K562 (cell line): ENCODE measurements around the gene AGRN. TPM values are rescaled to one million over a fixed set of nuclear protein-coding genes. Genes with fewer than 3 reads are reported as not detected.
A peak's percentile ranks its signal among the peaks of the same experiment; 100 is the strongest.

Experiments used
- GTF2E2 ChIP-seq: fragments of 200-800 bp; sonication (Bioruptor generic); IDR thresholded peaks from 2 replicates; pipeline ENCODE4 v1.6.1; 2016; ENCODE audit warnings: missing genetic modification characterization, missing compliant biosample characterization
- KAT7 ChIP-seq: sonication (generic); formaldehyde crosslinking; IDR thresholded peaks from 2 replicates; pipeline ENCODE4 v1.8.0; 2022; ENCODE audit warnings: missing genetic modification reagents, mild to moderate bottlenecking, borderline replicate concordance
- KHSRP ChIP-seq: fragments of 450-650 bp; IDR thresholded peaks from 2 replicates; pipeline ENCODE4 v1.6.1; 2017
- MTA2 ChIP-seq: fragments of 450-650 bp; IDR thresholded peaks from 2 replicates; pipeline ENCODE4 v1.6.1; 2016; ENCODE audit warnings: low read depth
- RBM25 ChIP-seq: fragments of 200-400 bp; formaldehyde crosslinking; IDR thresholded peaks from 2 replicates; pipeline ENCODE4 v1.6.1; 2018; ENCODE audit warnings: low read length, low read depth, moderate library complexity; ENCODE audit not compliant: severe bottlenecking
- RBM34 ChIP-seq: fragments of 200-400 bp; formaldehyde crosslinking; IDR thresholded peaks from 2 replicates; pipeline ENCODE4 v1.6.1; 2018; ENCODE audit warnings: low read length, borderline replicate concordance; ENCODE audit not compliant: insufficient read depth
- SREBF1 ChIP-seq: fragments of 150-350 bp; IDR thresholded peaks from 2 replicates; pipeline ENCODE4 v1.6.1; 2014; ENCODE audit warnings: antibody characterized with exemption, low read depth, low read length, borderline replicate concordance
- TAF15 ChIP-seq: fragments of 200-400 bp; formaldehyde crosslinking; IDR thresholded peaks from 2 replicates; pipeline ENCODE4 v1.6.1; 2017; ENCODE audit warnings: mild to moderate bottlenecking, low read depth, low read length, moderate library complexity
- UBTF ChIP-seq, 2 experiments: IDR thresholded peaks; 2 replicates each; pipeline ENCODE4 v1.6.1; 2012; ENCODE audit warnings: improper control_type of control experiment in 2 of 2, low read depth in 2 of 2, low read length in 2 of 2, borderline replicate concordance in 1 of 2
- ZKSCAN1 ChIP-seq: fragments of 150-350 bp; IDR thresholded peaks from 2 replicates; pipeline ENCODE4 v1.6.1; 2016; ENCODE audit warnings: low read depth, low read length
- ZNF354B ChIP-seq: fragments of 250-450 bp; sonication (Bioruptor Pico); IDR thresholded peaks from 2 replicates; pipeline ENCODE4 v1.4.0; 2020
- polyA plus RNA-seq, 8 experiments: library from polyadenylated mRNA; depleted of rRNA in 4 of 8; stranded (reverse) in 5 of 8; unstranded in 3 of 8; fragments of >200 nt; fragmentation: Nextera tagmentation in 2 of 8; fragmentation: Illumina TruSeq in 1 of 8; extraction: Ambion mirVana in 2 of 8; extraction: Trizol in 1 of 8; gene quantifications; 2 replicates each; pipeline versions ENCODE4 v1.2.1 to v1.2.3, GENCODE V29; 2011 to 2014; ENCODE audit warnings: inconsistent platforms in 1 of 8, missing spikeins in 1 of 8
- total RNA-seq, 7 experiments: library from RNA; depleted of rRNA in 6 of 7; stranded (reverse); fragments of >200 nt in 6 of 7; fragmentation: Illumina TruSeq in 2 of 7; extraction: Trizol in 2 of 7; gene quantifications; 2 replicates each; pipeline versions ENCODE4 v1.2.1 to v1.2.3, GENCODE V29; 2011 to 2021; ENCODE audit warnings: low replicate concordance in 1 of 7
- TF ChIP-seq, protein P1 (sequence below): fragments of 450-650 bp; conservative IDR thresholded peaks from 2 replicates; pipeline ENCODE4 v1.6.1; 2016; ENCODE audit warnings: missing genetic modification characterization, low read depth, mild to moderate bottlenecking, control low read depth, missing compliant biosample characterization
- TF ChIP-seq, protein P2 (sequence below): fragments of 450-650 bp; formaldehyde crosslinking; IDR thresholded peaks from 2 replicates; pipeline ENCODE4 v1.4.0; 2020; ENCODE audit warnings: mild to moderate bottlenecking, moderate library complexity

AGRN gene
- total and polyA plus RNA-seq, 9 of the 15 experiments (the other 6 are each of a cell fraction or from before 2014, with no cell fraction given), result 0.04 to 111 (median 18.1) TPM

GRCh38 chr1:1058088-1058905, 38.4 kb downstream of the AGRN start (continued):
- TF ChIP-seq KHSRP (no peak), MTA2 (0 out of 2 replicates have a peak, but pooled peaks have one; percentile 13), UBTF (IDR thresholded peaks at IDR 0.05; ENCODE audit: borderline replicate concordance in 1 of 2, low read depth in 2 of 2, low read length in 2 of 2) (peak in 1 of 2 experiments; percentile 76; a peak in 1 of 4 replicates), KAT7 (CRISPR knock-in tag) (no peak), SREBF1 (no peak), RBM25 (no peak), TAF15 (no peak), ZKSCAN1 (no peak), ZNF354B (CRISPR knock-in tag) (no peak), RBM34 (no peak), GTF2E2 (no peak)
- TF ChIP-seq, protein P1, sequence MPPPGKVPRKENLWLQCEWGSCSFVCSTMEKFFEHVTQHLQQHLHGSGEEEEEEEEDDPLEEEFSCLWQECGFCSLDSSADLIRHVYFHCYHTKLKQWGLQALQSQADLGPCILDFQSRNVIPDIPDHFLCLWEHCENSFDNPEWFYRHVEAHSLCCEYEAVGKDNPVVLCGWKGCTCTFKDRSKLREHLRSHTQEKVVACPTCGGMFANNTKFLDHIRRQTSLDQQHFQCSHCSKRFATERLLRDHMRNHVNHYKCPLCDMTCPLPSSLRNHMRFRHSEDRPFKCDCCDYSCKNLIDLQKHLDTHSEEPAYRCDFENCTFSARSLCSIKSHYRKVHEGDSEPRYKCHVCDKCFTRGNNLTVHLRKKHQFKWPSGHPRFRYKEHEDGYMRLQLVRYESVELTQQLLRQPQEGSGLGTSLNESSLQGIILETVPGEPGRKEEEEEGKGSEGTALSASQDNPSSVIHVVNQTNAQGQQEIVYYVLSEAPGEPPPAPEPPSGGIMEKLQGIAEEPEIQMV, result no peak
- TF ChIP-seq, protein P2, sequence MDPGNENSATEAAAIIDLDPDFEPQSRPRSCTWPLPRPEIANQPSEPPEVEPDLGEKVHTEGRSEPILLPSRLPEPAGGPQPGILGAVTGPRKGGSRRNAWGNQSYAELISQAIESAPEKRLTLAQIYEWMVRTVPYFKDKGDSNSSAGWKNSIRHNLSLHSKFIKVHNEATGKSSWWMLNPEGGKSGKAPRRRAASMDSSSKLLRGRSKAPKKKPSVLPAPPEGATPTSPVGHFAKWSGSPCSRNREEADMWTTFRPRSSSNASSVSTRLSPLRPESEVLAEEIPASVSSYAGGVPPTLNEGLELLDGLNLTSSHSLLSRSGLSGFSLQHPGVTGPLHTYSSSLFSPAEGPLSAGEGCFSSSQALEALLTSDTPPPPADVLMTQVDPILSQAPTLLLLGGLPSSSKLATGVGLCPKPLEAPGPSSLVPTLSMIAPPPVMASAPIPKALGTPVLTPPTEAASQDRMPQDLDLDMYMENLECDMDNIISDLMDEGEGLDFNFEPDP (CRISPR knock-in tag), result no peak
